Metanephros (tissue), 1 donor: ENCODE data around the gene MEMO1. TPM values are rescaled to one million over a fixed set of nuclear protein-coding genes. Genes with fewer than 3 reads are reported as not detected.

Experiments
- total RNA-seq: library from RNA; depleted of rRNA; stranded (reverse); fragments of >200 nt; gene quantifications from one replicate; pipeline ENCODE4 v1.2.3, GENCODE V29; 2014

MEMO1 gene
- total RNA-seq, result 30.7 TPM

GRCh38 chr2:32010670-32011484, at the start of gene MEMO1:
TSS of gene MEMO1 (minus strand) at chr2:32011008. CDS start at chr2:32010247, 761 bp downstream.

DNA sequence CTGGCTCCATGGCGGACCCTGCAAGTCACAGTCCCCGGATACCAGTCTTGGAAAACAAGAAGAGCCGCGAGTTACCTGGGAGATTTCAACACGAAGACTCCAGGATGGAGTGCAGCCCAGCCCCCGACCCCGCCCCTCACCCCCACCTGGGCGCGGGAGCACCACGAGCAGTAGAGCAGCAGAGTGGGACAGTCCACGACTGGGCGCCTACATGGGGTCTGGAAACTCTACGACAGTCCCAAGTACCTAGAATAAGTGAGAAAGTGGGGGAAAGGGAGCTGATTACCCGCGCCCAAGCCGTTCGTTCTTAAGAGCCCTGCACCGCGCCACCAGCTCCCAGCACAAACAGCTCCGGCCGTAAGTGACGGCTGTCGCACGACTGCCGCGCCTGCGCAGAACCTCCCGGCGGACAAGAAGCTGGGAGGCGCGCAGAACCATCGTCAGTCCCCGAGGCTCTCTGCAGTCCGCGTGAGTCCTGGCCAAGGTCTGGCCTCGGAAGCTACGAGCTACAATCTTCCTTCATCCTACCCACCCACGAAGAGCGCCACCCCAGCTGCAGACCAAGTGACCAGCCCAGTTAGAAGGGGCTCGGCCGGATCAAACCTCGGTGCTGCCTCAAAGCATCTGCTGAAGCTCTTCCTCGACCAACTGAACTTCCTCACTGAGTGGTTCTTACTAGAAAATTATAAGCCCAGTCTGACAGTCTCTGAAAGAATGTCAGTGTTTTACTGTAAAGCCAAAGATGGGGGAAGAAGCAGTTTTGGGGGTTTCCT, 28.8 kb upstream of the MEMO1 start, which contains the start of gene DPY30:
DPY30 (minus strand) TSS at position 359 of the 773 bp plus-strand sequence; CDS start at position 10, 349 bp downstream.

Other genes with a start within 250 kb of the MEMO1 start
- 47.2 TPM for gene DPY30, start 28.8 kb upstream of the MEMO1 start, total RNA-seq
- 23.5 TPM for gene SPAST, start 52.5 kb upstream of the MEMO1 start, total RNA-seq
- gene SLC30A6, start 154.9 kb upstream of the MEMO1 start, total RNA-seq, result 25.5 TPM